Cardiac septum (tissue), 1 donor: ENCODE results near the gene ACVR1. TPM values are rescaled to one million over a fixed set of nuclear protein-coding genes. Genes with fewer than 3 reads are reported as not detected.
"Not testable (repeated sequence)": the region's sequence is repeated elsewhere in the genome, so short reads cannot be mapped to it uniquely, and the experiment has no call there.

Source experiments
- DNase-seq: peaks from one replicate; pipeline ENCODE4 v3.0.0-alpha.2; 2020; ENCODE audit warnings: low spot score
- intact Hi-C: fragments of 100-400 bp; cut with DNase I; formaldehyde crosslinking; loops from one replicate; pipeline ENCODE4 v1.14.0; 2022
- total RNA-seq: library from RNA; stranded (reverse); fragmentation: NEBNext Ultra II Directional; extraction: Animal tissue kit (Norgen Biotek cat#: 25700); gene quantifications from one replicate; pipeline ENCODE4 v1.2.1, GENCODE V29; 2021
- donor health status: DM: no; HTN: no; CAD: no.

The ACVR1 gene
- total RNA-seq, 1 donor from 2014 or later = 22.7 TPM

DNA sequence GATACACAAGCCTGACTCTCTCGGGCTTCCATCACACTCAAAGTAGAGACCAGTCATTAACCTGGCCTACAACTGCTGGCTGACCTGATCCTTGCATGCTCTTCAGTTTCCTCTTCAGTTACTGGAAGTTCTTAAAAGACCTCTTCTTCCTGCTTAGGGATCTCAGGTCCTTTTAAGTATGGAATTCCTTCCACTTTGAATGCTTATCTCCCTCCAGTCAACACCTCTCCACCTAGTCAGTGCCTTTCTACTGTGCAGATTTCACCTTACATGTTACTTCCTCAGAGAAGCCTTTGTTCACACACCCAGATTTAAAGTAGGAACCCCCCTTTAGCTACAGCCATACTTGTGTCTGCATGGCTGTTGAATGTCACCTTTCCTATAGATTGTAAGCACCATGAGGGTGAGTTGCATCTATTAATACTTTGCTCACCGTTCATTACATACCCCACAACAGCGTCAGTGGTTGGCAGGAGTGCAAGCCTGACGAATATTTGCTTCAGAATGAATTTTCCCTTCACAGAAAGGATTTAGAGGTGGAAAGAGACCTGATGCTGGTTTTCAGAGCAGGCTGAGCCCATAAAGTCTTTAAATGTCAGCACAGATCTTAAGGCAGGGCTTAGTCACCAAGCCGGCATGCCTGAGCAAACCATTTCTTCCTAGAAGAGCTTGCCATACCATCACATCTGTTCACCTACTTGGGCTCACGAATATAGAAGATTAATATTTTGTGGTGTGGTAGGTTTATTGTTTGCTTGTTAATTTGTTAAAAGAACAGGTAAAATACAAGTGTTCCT is 90.1 kb downstream of the ACVR1 start:
- intact Hi-C loops = loop anchor here (5.0 kb wide), 1 partner anchor 51 kb away; no protein-coding TSS in a partner anchor
- DNase-seq = no peak

DNA sequence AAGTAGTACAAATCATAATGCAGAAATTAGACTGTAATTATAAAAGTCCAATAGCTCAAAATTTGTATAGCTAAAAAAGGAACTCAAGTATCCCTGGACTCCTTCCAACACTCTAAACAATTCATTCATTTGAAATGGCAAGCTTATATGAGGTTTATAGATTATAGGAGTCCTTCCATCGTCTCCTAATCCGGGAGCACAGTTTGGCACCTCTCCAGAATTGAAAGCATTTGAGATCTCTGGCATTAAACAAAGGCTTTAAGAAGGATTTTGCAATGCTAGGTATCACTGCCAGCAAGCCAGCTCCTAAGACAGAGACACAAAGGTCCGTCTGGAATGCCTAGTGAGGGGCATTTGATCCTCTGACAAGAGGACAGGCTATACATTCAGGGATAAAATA is 90.9 kb downstream of the ACVR1 start:
- intact Hi-C loops = loop anchor here (5.0 kb wide), 1 partner anchor 52 kb away; no protein-coding TSS in a partner anchor
- no peak for DNase-seq

DNA sequence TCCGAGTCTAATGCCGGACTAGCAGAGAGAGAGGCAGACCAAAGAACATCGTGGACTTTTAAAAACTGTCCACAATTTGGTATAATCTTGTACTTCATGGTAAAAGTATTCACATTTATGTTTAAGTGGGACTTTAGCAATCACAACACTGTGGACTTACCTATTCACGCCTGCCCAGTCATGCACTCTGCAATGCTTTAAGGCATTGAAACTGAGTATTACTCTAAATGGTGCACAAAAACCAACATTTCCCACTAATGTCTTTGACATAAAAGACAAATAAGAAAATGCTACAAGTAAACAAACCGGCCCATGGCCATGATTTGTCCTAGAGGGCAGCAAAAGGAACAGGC is 91.3 kb downstream of the ACVR1 start:
- no peak for DNase-seq
- intact Hi-C loops = loop anchor here (5.0 kb wide), 1 partner anchor 53 kb away; no protein-coding TSS in a partner anchor

DNA sequence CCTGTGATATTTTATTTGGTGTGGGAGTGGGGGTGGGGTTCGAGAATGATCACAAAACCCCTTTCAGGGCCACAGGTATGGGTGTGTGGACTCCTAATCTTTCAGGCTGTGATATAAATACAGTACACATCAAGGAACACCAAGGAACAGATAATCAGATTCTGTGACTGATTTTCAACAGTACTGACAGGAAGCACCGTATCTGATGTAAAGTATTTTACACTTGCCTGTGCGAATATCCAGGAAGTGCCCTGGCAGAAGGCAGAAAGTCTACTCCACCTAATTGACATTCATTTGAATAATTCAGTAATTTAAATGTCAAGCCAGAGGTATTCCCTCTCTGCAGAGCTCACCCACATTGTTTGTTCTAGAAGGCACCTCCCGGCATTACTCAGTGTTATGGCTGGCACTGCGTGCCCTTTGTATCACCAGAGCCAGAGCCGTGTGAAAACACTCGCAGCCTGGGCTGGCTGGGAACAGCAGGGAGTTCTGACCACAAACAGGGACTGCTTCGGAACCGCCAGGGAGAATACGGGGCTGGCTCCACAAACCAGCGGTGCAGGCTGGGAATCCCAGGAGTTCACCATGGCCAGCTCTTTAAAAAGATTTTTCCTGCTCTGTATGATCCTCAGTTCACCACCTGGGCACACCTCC is 91.8 kb downstream of the ACVR1 start:
- DNase-seq = peak; percentile 75
- intact Hi-C loops = no loop called here

GRCh38 chr2:157783245-157783644 is 92.9 kb downstream of the ACVR1 start:
- DNase-seq = no peak
- intact Hi-C loops = loop anchor here (2.0 kb wide), 1 partner anchor 94 kb away; the partner anchor contains the start of gene ACVR1

- intact Hi-C loops = loop anchor here (2.0 kb wide), 1 partner anchor 95 kb away; the partner anchor contains the start of gene ACVR1
- no peak for DNase-seq
These were observed 93.9 kb downstream of the ACVR1 start for GRCh38 chr2:157782057-157782845.

- no peak for DNase-seq
- intact Hi-C loops = no loop called here
These were observed 95.9 kb downstream of the ACVR1 start for GRCh38 chr2:157780211-157780610.

GRCh38 chr2:157779794-157780193 is 96.3 kb downstream of the ACVR1 start:
- no peak for DNase-seq
- intact Hi-C loops = no loop called here

GRCh38 chr2:157777427-157777826 is 98.7 kb downstream of the ACVR1 start:
- DNase-seq = no peak
- intact Hi-C loops = loop anchor here (2.0 kb wide), 1 partner anchor 233 kb away; no protein-coding TSS in a partner anchor

GRCh38 chr2:157771234-157771633 is 104.9 kb downstream of the ACVR1 start:
- intact Hi-C loops = no loop called here
- no peak for DNase-seq

DNA sequence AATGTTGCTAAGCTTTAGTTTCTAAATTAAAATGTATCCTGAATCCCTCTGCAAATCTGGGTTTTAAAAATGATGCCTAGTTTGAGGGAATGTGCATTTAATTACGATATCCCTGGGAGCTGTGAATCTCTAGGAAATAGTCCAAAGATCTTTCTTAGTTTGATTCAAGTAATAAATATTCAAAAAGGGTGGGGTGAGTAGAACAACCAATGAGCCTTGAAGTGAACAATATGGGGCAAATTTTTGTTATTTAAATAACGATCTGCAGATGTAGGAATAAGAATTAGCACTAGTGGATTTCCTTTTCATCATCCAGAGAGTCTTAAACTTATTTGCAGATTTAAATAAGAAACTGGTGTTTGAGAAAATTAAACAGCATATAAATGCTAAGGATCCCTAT is 106.3 kb downstream of the ACVR1 start:
- intact Hi-C loops = no loop called here
- DNase-seq = no peak

DNA sequence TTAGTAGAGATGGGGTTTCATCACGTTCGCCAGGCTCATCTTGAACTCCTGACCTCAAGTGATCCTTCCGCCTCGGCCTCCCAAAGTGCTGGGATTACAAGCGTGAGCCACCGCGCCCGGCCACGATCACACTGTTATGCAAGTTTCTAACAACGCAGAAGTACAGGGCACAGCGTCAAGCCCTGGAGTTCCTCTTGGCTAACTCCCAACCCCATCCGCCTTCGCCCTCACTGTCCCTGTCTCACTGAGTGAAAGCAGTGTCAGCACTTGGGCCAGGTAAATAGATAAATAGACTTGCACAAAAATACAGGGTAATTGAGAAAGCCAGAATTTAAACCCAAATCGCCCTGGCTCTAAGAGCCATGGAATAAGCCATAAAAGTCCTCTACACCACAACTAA is 111.7 kb downstream of the ACVR1 start:
- DNase-seq = no peak
- intact Hi-C loops = no loop called here

DNA sequence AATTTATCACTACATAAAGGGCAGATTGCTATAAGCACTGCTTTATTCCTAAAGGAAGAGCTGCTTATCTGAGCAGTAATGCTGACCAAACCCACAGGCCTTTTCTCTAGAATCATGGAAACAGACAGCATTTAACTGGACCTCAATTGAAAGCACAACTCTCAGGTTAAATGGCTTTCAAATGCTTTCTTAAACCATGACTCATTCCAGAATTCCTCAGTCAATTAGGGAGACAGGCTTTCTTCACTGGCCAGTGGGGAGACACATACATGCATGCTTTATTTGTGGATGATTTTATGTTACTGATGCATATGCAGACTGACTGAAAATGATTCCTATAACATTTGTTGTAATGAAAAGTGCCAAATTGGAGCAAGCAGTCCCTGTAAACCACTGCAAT is 114.6 kb downstream of the ACVR1 start:
- no peak for DNase-seq
- intact Hi-C loops = no loop called here

- DNase-seq = no peak
- intact Hi-C loops = no loop called here
These were observed 115.2 kb downstream of the ACVR1 start for GRCh38 chr2:157760949-157761348.

DNA sequence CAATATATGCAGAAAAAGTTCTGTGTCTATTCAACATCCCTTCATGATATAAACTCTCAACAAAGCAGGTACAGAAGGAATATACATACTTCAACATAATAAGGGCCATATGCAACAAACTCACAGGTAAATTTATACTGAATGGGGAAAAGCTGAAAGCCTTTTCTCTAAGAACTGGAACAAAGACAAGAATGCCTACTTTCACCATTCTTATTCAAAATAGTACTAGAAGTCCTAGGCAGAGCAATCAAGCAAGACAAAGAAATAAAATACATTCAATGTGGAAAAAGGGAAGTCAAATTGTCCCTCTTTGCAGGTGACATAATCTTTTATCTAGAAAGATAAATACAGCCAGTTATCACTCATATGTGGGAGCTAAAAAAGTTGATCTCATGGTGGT is 116.3 kb downstream of the ACVR1 start:
- DNase-seq = no peak
- intact Hi-C loops = no loop called here

GRCh38 chr2:157758586-157758985 is 117.5 kb downstream of the ACVR1 start:
- no peak for DNase-seq
- intact Hi-C loops = no loop called here

- intact Hi-C loops = no loop called here
- DNase-seq = no peak
These were observed 118.6 kb downstream of the ACVR1 start for GRCh38 chr2:157757500-157757899.

- DNase-seq, intact Hi-C loops: not testable (repeated sequence)
These were observed 119.7 kb downstream of the ACVR1 start for GRCh38 chr2:157756447-157756846.

DNA sequence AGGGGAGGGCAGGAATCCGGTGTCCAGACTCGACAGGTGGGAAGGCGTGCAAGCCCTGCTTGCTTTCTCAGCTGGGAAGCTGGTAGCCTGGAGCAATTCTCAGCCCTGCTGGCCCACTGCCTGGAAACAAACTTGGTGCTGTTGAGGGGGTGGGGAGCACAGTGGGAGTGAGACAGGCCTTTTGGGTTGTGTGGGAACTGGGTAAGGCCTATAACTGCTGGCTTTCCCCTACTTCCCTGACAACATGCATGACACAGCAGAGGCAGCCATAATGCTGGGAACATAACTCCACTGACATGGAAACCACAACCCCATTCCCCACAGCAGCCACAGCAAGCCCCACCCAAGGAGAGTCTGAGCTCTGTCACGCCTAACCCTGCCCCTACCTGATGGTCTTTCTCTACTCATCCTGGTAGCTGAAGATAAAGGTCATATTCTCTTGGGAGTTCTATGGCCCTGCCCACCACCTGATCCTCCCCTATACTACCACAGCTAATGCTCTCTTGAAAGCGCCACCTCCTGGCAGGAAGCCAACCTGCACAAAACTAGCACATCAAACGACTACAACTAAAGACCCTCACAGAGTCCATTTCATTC is 124.6 kb downstream of the ACVR1 start:
- no peak for DNase-seq
- intact Hi-C loops = no loop called here

GRCh38 chr2:157749684-157750083 is 126.4 kb downstream of the ACVR1 start:
- intact Hi-C loops = no loop called here
- DNase-seq = no peak
